Stimulated activated CD4-positive, alpha-beta T cell treated with anti-CD3 and anti-CD28 coated beads, Interleukin-15, amount 100 ng/mL, for 1 hour (primary cell): ENCODE results near the gene P2RX4.
"Not testable (repeated sequence)": the region's sequence is repeated elsewhere in the genome, so short reads cannot be mapped to it uniquely, and the experiment has no call there.

Experiments used
- DNase-seq, 2 donors: peaks; one replicate each; pipeline ENCODE4 v3.0.0-alpha.2; 2020; ENCODE audit warnings: low read depth in 1 of 2, low spot score in 1 of 2

Gene P2RX4

GRCh38 chr12:121188227-121188626, 21.7 kb upstream of the P2RX4 start:
- DNase-seq: no peak

- DNase-seq: no peak
These were observed 20.8 kb upstream of the P2RX4 start for GRCh38 chr12:121189131-121189530.

- no peak for DNase-seq
These were observed 20.2 kb upstream of the P2RX4 start for GRCh38 chr12:121189619-121190155.

GRCh38 chr12:121190523-121191031, 19.4 kb upstream of the P2RX4 start:
- no peak for DNase-seq

GRCh38 chr12:121191151-121191550, 18.8 kb upstream of the P2RX4 start:
- no peak for DNase-seq

GRCh38 chr12:121196902-121197301, 13.0 kb upstream of the P2RX4 start:
- no peak for DNase-seq

GRCh38 chr12:121198949-121199348, 11.0 kb upstream of the P2RX4 start:
- no peak for DNase-seq

- not testable (repeated sequence) for DNase-seq
These were observed 8.8 kb upstream of the P2RX4 start for GRCh38 chr12:121201140-121201539.

GRCh38 chr12:121202407-121203355, 7.2 kb upstream of the P2RX4 start:
- DNase-seq: no peak

GRCh38 chr12:121203482-121203881, 6.4 kb upstream of the P2RX4 start:
- DNase-seq: no peak

GRCh38 chr12:121205491-121205890, 4.4 kb upstream of the P2RX4 start:
- DNase-seq: no peak

GRCh38 chr12:121208571-121208970, 1.4 kb upstream of the P2RX4 start:
- DNase-seq: not testable (repeated sequence)

- DNase-seq: no peak
These were observed 708 bp upstream of the P2RX4 start for GRCh38 chr12:121209221-121209620.

GRCh38 chr12:121212875-121213274, 2.9 kb downstream of the P2RX4 start:
- no peak for DNase-seq

GRCh38 chr12:121214166-121214777, 4.3 kb downstream of the P2RX4 start:
- DNase-seq: no peak

GRCh38 chr12:121214855-121215745, 5.2 kb downstream of the P2RX4 start:
- DNase-seq: no peak

GRCh38 chr12:121216102-121216501, 6.2 kb downstream of the P2RX4 start:
- no peak for DNase-seq

- DNase-seq: no peak
These were observed 7.1 kb downstream of the P2RX4 start for GRCh38 chr12:121217063-121217462.

- DNase-seq: no peak
These were observed 7.8 kb downstream of the P2RX4 start for GRCh38 chr12:121217761-121218160.

GRCh38 chr12:121218588-121219352, 8.8 kb downstream of the P2RX4 start:
- no peak for DNase-seq
